ENCODE data around the gene PVR. TPM values are rescaled to one million over a fixed set of nuclear protein-coding genes. Genes with fewer than 3 reads are reported as not detected.

Gene PVR
- total RNA-seq, 2 donors from 2014 or later: 21.2 to 31.6 TPM

DNA sequence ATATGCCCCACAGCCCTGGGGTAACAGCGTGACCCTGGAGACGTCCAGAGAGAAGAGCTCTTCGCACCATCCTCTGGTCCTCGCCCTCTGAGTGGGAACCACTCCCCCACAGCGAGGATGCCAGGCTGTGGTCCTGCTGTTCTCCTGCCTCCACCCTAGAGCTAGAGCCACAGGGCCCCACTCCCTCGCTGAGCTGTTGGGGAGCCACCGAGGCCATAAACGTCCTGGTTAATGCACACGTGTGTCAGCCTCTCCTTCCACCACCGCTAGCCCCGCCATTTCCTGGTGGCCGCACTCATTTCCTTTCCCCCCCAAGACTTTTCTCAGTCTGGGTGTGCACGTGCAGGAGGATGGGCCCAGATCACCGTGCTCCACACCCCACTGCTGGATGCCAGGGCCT, 66.8 kb downstream of the PVR start:
- no peaks in the 10 kb centered on the region for H3K27me3 ChIP-seq (ENCODE audit: control insufficient read depth, insufficient read depth, low read length, poor library complexity, severe bottlenecking)
- no peaks in the 10 kb centered on the region for H3K36me3 ChIP-seq (ENCODE audit: control insufficient read depth, insufficient read depth, low read length)
- no peak for DNase-seq
- 83 to 92% methylated on average over 6 to 14 of the region's 14 CpGs for WGBS, 2 experiments (ENCODE audit: insufficient coverage in 1 of 2, insufficient read length in 1 of 2)
- peaks cover 9% of the 10 kb centered on the region for H3K9me3 ChIP-seq (ENCODE audit: control insufficient read depth, low read length)
- Mint-ChIP-seq H3K27ac (no peak overlapping the region), H3K36me3 (ENCODE audit: low read depth) (no peaks in the 10 kb centered on the region), H3K27me3 (ENCODE audit: insufficient read depth) (peaks cover 2% of the 10 kb centered on the region), H3K4me3 (no peak overlapping the region), H3K9me3 (peaks cover 14% of the 10 kb centered on the region), H3K4me1 (no peaks in the 10 kb centered on the region)
- H3K27ac ChIP-seq (ENCODE audit: low read depth, low read length): no peak overlapping the region
- TF ChIP-seq, protein P1, sequence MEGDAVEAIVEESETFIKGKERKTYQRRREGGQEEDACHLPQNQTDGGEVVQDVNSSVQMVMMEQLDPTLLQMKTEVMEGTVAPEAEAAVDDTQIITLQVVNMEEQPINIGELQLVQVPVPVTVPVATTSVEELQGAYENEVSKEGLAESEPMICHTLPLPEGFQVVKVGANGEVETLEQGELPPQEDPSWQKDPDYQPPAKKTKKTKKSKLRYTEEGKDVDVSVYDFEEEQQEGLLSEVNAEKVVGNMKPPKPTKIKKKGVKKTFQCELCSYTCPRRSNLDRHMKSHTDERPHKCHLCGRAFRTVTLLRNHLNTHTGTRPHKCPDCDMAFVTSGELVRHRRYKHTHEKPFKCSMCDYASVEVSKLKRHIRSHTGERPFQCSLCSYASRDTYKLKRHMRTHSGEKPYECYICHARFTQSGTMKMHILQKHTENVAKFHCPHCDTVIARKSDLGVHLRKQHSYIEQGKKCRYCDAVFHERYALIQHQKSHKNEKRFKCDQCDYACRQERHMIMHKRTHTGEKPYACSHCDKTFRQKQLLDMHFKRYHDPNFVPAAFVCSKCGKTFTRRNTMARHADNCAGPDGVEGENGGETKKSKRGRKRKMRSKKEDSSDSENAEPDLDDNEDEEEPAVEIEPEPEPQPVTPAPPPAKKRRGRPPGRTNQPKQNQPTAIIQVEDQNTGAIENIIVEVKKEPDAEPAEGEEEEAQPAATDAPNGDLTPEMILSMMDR (conservative IDR thresholded peaks at IDR 0.05): no peak
- H3K4me1 ChIP-seq (ENCODE audit: control insufficient read depth, insufficient read depth, low read length): no peaks in the 10 kb centered on the region
- H3K9ac ChIP-seq (ENCODE audit: extremely low read depth, low read length, poor library complexity, severe bottlenecking): no peak overlapping the region
- no peak overlapping the region for H3K4me3 ChIP-seq (ENCODE audit: low read length)

DNA sequence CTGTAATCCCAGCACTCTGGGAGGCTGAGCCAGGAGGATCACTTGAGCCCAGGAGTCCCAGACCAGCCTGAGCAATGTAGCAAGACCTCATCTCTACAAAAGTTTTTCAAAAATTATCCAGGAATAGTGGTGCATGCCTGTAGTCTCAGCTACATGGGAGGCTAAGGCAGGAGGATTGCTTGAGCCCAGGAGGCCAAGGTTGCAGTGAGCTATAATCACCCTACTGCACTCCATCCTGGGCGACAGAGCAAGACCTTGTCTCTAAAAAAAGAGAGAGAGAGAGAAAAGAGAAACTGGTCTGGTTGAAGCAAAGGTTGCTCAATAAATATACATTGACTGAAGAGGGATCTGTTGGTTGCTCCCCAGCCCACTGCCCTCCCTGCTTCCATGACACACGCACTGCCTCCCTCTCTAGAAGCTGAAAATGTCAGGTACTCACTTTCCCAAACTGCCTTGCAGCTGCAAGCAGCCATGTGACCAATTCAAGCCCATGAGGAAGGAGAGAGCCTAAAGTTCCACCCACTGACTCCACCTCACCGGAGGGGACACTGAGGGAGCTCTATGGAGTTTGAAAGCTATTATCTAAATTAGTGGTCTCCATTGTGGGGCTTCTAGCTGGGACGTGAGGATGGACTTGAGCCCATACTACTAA, 69.3 kb downstream of the PVR start:
- Histone ChIP-seq H3K9me3 (ENCODE audit: control insufficient read depth, low read length) (peaks cover 13% of the 10 kb centered on the region), H3K4me1 (ENCODE audit: control insufficient read depth, insufficient read depth, low read length) (no peaks in the 10 kb centered on the region), H3K36me3 (ENCODE audit: control insufficient read depth, insufficient read depth, low read length) (no peaks in the 10 kb centered on the region), H3K27me3 (ENCODE audit: control insufficient read depth, insufficient read depth, low read length, poor library complexity, severe bottlenecking) (no peaks in the 10 kb centered on the region), H3K27ac (ENCODE audit: low read depth, low read length) (no peak overlapping the region), H3K4me3 (ENCODE audit: low read length) (no peak overlapping the region), H3K9ac (ENCODE audit: extremely low read depth, low read length, poor library complexity, severe bottlenecking) (no peak overlapping the region)
- Mint-ChIP-seq H3K27ac (no peak overlapping the region), H3K4me1 (no peaks in the 10 kb centered on the region), H3K4me3 (no peak overlapping the region), H3K27me3 (ENCODE audit: insufficient read depth) (peaks cover 2% of the 10 kb centered on the region), H3K9me3 (peaks cover 17% of the 10 kb centered on the region), H3K36me3 (ENCODE audit: low read depth) (no peaks in the 10 kb centered on the region)
- DNase-seq: no peak
- TF ChIP-seq, protein P1 (conservative IDR thresholded peaks at IDR 0.05): no peak
- WGBS, 2 experiments (ENCODE audit: insufficient coverage in 1 of 2, insufficient read length in 1 of 2): 33 to 75% methylated on average over 1 to 4 of the region's 4 CpGs

Small RNA genes lying within 50 kb of the gene (microRNA-seq; reads per million reads assigned to microRNA genes)
- gene MIR4531 (ENCODE audit: borderline microRNAs expressed): not detected

Other genes with a start within 250 kb of the PVR start
- gene ZNF285, start 242.3 kb upstream of the PVR start, total RNA-seq: 1 to 10 TPM; 3.5 to 9.0 TPM
- 10 to 100 TPM in 1 of 2 donors, 1 to 10 TPM in 1; 3.1 to 12.1 TPM for gene ZNF229, start 195.4 kb upstream of the PVR start, total RNA-seq
- gene ZNF180, start 143.4 kb upstream of the PVR start, total RNA-seq: 10 to 100 TPM in 1 of 2 donors, 1 to 10 TPM in 1; 10.0 to 12.9 TPM
- not detected for gene CEACAM20, start 114.2 kb upstream of the PVR start, total RNA-seq
- not detected for gene IGSF23, start 30.3 kb upstream of the PVR start, total RNA-seq
- 1 to 10 TPM; 2.2 to 2.8 TPM for gene CEACAM19, start 27.6 kb downstream of the PVR start, total RNA-seq
- not detected for gene CEACAM16, start 55.2 kb downstream of the PVR start, total RNA-seq
- gene BCL3, start 104.8 kb downstream of the PVR start, total RNA-seq: 1 to 10 TPM; 1.8 to 6.2 TPM
- 10 to 100 TPM in 1 of 2 donors, 1 to 10 TPM in 1; 6.6 to 15.5 TPM for gene CBLC, start 134.0 kb downstream of the PVR start, total RNA-seq
- 10 to 100 TPM; 62.9 to 64.0 TPM for gene BCAM, start 165.2 kb downstream of the PVR start, total RNA-seq
- 100 to 1,000 TPM; 248 to 260 TPM for gene NECTIN2, start 202.4 kb downstream of the PVR start, total RNA-seq
- gene TOMM40, start 247.3 kb downstream of the PVR start, total RNA-seq: 10 to 100 TPM; 88.1 to 93.8 TPM

All from endodermal cell (in vitro differentiated cells).